Measurements from ENCODE around the gene MAST4.
A peak's percentile ranks its signal among the peaks of the same experiment; 100 is the strongest.

MAST4 gene

GRCh38 chr5:66959653-66960052, 363.5 kb downstream of the MAST4 start:
- Histone ChIP-seq H3K27ac (no peak overlapping the region), H2AFZ (no peak overlapping the region), H3K27me3 (ENCODE audit: control insufficient read depth, insufficient read depth, low read length) (no peaks in the 10 kb centered on the region), H3K4me1 (peaks cover 13% of the 10 kb centered on the region), H3K9me3 (ENCODE audit: control insufficient read depth, low read length) (no peaks in the 10 kb centered on the region), H3K36me3 (ENCODE audit: control insufficient read depth, insufficient read depth, low read length) (no peaks in the 10 kb centered on the region), H3K9ac (no peak overlapping the region), H3K79me2 (peaks cover 21% of the 10 kb centered on the region), H3K4me2 (ENCODE audit: low read length) (no peak overlapping the region), H3K4me3 (ENCODE audit: low read depth, low read length) (no peak overlapping the region)
- no peak for TF ChIP-seq CTCF (IDR thresholded peaks at IDR 0.05)

GRCh38 chr5:66960369-66961137, 364.4 kb downstream of the MAST4 start:
- no peaks in the 10 kb centered on the region for H3K27me3 ChIP-seq (ENCODE audit: control insufficient read depth, insufficient read depth, low read length)

GRCh38 chr5:66963559-66963971, 367.4 kb downstream of the MAST4 start:
- H3K79me2 ChIP-seq: peaks cover 31% of the 10 kb centered on the region
- H3K36me3 ChIP-seq (ENCODE audit: control insufficient read depth, insufficient read depth, low read length): no peaks in the 10 kb centered on the region
- H3K27ac ChIP-seq: no peak overlapping the region
- no peak overlapping the region for H3K9ac ChIP-seq
- no peaks in the 10 kb centered on the region for H3K9me3 ChIP-seq (ENCODE audit: control insufficient read depth, low read length)
- no peak overlapping the region for H3K4me2 ChIP-seq (ENCODE audit: low read length)
- no peaks in the 10 kb centered on the region for H3K27me3 ChIP-seq (ENCODE audit: control insufficient read depth, insufficient read depth, low read length)
- no peak overlapping the region for H2AFZ ChIP-seq
- no peak for TF ChIP-seq CTCF (IDR thresholded peaks at IDR 0.05)
- no peak overlapping the region for H3K4me3 ChIP-seq (ENCODE audit: low read depth, low read length)
- H3K4me1 ChIP-seq: peaks cover 13% of the 10 kb centered on the region

More at GRCh38 chr5:66960369-66961137, 364.4 kb downstream of the MAST4 start:
- Histone ChIP-seq H2AFZ (no peak overlapping the region), H3K9me3 (ENCODE audit: control insufficient read depth, low read length) (no peaks in the 10 kb centered on the region), H3K4me2 (ENCODE audit: low read length) (peak overlapping the region; percentile 34), H3K79me2 (peaks cover 15% of the 10 kb centered on the region), H3K4me3 (ENCODE audit: low read depth, low read length) (peak overlapping the region; percentile 24), H3K9ac (no peak overlapping the region), H3K36me3 (ENCODE audit: control insufficient read depth, insufficient read depth, low read length) (no peaks in the 10 kb centered on the region), H3K4me1 (peaks cover 13% of the 10 kb centered on the region), H3K27ac (no peak overlapping the region)
- TF ChIP-seq CTCF (IDR thresholded peaks at IDR 0.05): no peak

GRCh38 chr5:66966439-66966838, 370.2 kb downstream of the MAST4 start:
- Histone ChIP-seq H3K27me3 (ENCODE audit: control insufficient read depth, insufficient read depth, low read length) (no peaks in the 10 kb centered on the region), H3K36me3 (ENCODE audit: control insufficient read depth, insufficient read depth, low read length) (no peaks in the 10 kb centered on the region), H3K9ac (no peak overlapping the region), H3K9me3 (ENCODE audit: control insufficient read depth, low read length) (no peaks in the 10 kb centered on the region), H3K27ac (no peak overlapping the region), H3K4me3 (ENCODE audit: low read depth, low read length) (no peak overlapping the region), H2AFZ (no peak overlapping the region), H3K79me2 (peaks cover 29% of the 10 kb centered on the region), H3K4me1 (peaks cover 19% of the 10 kb centered on the region), H3K4me2 (ENCODE audit: low read length) (no peak overlapping the region)
- TF ChIP-seq CTCF (IDR thresholded peaks at IDR 0.05): no peak

- no peak for TF ChIP-seq CTCF (IDR thresholded peaks at IDR 0.05)
- no peaks in the 10 kb centered on the region for H3K9me3 ChIP-seq (ENCODE audit: control insufficient read depth, low read length)
- H3K4me1 ChIP-seq: peaks cover 23% of the 10 kb centered on the region
- no peaks in the 10 kb centered on the region for H3K36me3 ChIP-seq (ENCODE audit: control insufficient read depth, insufficient read depth, low read length)
- no peak overlapping the region for H2AFZ ChIP-seq
- no peak overlapping the region for H3K9ac ChIP-seq
- H3K27me3 ChIP-seq (ENCODE audit: control insufficient read depth, insufficient read depth, low read length): no peaks in the 10 kb centered on the region
- H3K4me2 ChIP-seq (ENCODE audit: low read length): no peak overlapping the region
- peaks cover 28% of the 10 kb centered on the region for H3K79me2 ChIP-seq
- no peak overlapping the region for H3K4me3 ChIP-seq (ENCODE audit: low read depth, low read length)
- no peak overlapping the region for H3K27ac ChIP-seq
Observed at GRCh38 chr5:66967102-66967501, 370.9 kb downstream of the MAST4 start.
